Keratinocyte (primary cell): ENCODE results near the gene CREB3L2. TPM values are rescaled to one million over a fixed set of nuclear protein-coding genes. Genes with fewer than 3 reads are reported as not detected.

Experiments
- DNase-seq: peaks from one replicate; pipeline ENCODE4 v3.0.0-alpha.2; 2011; ENCODE audit warnings: low read depth, missing footprints, low spot score
- FAIRE-seq: peaks from 2 replicates; lab custom pipeline; 2011; peaks lifted over from hg19 to GRCh38; lab: Jason Lieb, UNC
- H2AFZ ChIP-seq: 2 replicates; pipeline ENCODE4 v1.6.0; 2012; ENCODE audit warnings: low read length, control low read depth, inconsistent platforms; ENCODE audit not compliant: control insufficient read depth
- H3K27ac ChIP-seq: 2 replicates; pipeline ENCODE4 v1.5.1; 2011; ENCODE audit warnings: low read length; ENCODE audit not compliant: control insufficient read depth, insufficient read depth
- H3K27me3 ChIP-seq: 3 replicates; pipeline ENCODE4 v1.6.0; 2011; ENCODE audit warnings: low read length; ENCODE audit not compliant: control insufficient read depth, insufficient read depth; ENCODE audit errors: extremely low read depth
- H3K36me3 ChIP-seq, 2 experiments: 2 replicates in 1 of 2; 3 replicates in 1 of 2; pipeline ENCODE4 v1.5.1; 2011; ENCODE audit warnings: low read length in 2 of 2, mild to moderate bottlenecking in 1 of 2; ENCODE audit not compliant: control insufficient read depth in 2 of 2, insufficient read depth in 2 of 2; ENCODE audit errors: extremely low read depth in 1 of 2
- H3K4me1 ChIP-seq: 3 replicates; pipeline ENCODE4 v1.5.1; 2011; ENCODE audit warnings: low read length; ENCODE audit not compliant: control insufficient read depth, insufficient read depth; ENCODE audit errors: extremely low read depth
- H3K4me2 ChIP-seq: 3 replicates; pipeline ENCODE4 v1.6.0; 2011; ENCODE audit warnings: low read depth, low read length; ENCODE audit not compliant: control insufficient read depth, insufficient read depth; ENCODE audit errors: extremely low read depth
- H3K4me3 ChIP-seq, 3 experiments: fragments of 200-600 bp in 1 of 3; sonication (generic) in 1 of 3; 2 replicates in 2 of 3; 3 replicates in 1 of 3; pipeline ENCODE4 v1.5.1; 2011 to 2016; ENCODE audit warnings: low read length in 3 of 3, mild to moderate bottlenecking in 3 of 3, control low read depth in 2 of 3, inconsistent platforms in 1 of 3, low read depth in 1 of 3, mixed read lengths in 1 of 3, mixed run types in 1 of 3, moderate library complexity in 1 of 3; ENCODE audit not compliant: control insufficient read depth in 2 of 3, insufficient read depth in 2 of 3; ENCODE audit errors: extremely low read depth in 1 of 3
- H3K79me2 ChIP-seq: 2 replicates; pipeline ENCODE4 v1.6.0; 2012; ENCODE audit warnings: low read length; ENCODE audit not compliant: control insufficient read depth, insufficient read depth
- H3K9ac ChIP-seq: 3 replicates; pipeline ENCODE4 v1.6.0; 2011; ENCODE audit warnings: low read length; ENCODE audit not compliant: control insufficient read depth, insufficient read depth; ENCODE audit errors: extremely low read depth
- H3K9me1 ChIP-seq: 3 replicates; pipeline ENCODE4 v1.6.0; 2011; ENCODE audit warnings: low read length; ENCODE audit not compliant: control insufficient read depth, insufficient read depth; ENCODE audit errors: extremely low read depth
- H3K9me3 ChIP-seq: 2 replicates; pipeline ENCODE4 v1.5.1; 2012; ENCODE audit warnings: low read depth, low read length; ENCODE audit not compliant: control insufficient read depth
- H4K20me1 ChIP-seq: 3 replicates; pipeline ENCODE4 v1.6.0; 2011; ENCODE audit warnings: low read length; ENCODE audit not compliant: control insufficient read depth, insufficient read depth; ENCODE audit errors: extremely low read depth
- EZH2 ChIP-seq: IDR thresholded peaks from one replicate; pipeline ENCODE4 v1.6.1; 2012; ENCODE audit warnings: inconsistent platforms, mild to moderate bottlenecking, low read length, moderate library complexity
- dilution Hi-C: fragments of 300-500 bp; cut with MboI; formaldehyde crosslinking; loops from one replicate; pipeline ENCODE4 v1.7.0; 2020; ENCODE audit warnings: low sequenced_read_pairs; ENCODE audit not compliant: extremely low pct_ligation_motif_present
- polyA plus RNA-seq, 5 experiments: library from polyadenylated mRNA; depleted of rRNA in 3 of 5; stranded (reverse) in 3 of 5; stranded (forward) in 1 of 5; unstranded in 1 of 5; fragments of >200 nt; gene quantifications; 1 replicate in 1 of 5; 2 replicates in 3 of 5; 3 replicates in 1 of 5; pipeline versions ENCODE4 v1.2.1 to v1.2.3, GENCODE V29; 2011 to 2012; ENCODE audit warnings: missing spikeins in 2 of 5, low read depth in 1 of 5, low replicate concordance in 1 of 5
- TF ChIP-seq, protein P1 (sequence below), 3 experiments: IDR thresholded peaks in 1 of 3; conservative IDR thresholded peaks in 1 of 3; optimal IDR thresholded peaks in 1 of 3; 2 replicates in 2 of 3; 3 replicates in 1 of 3; pipeline versions ENCODE3 to v1.5.1; 2011; ENCODE audit warnings: low read length in 3 of 3, mild to moderate bottlenecking in 3 of 3, moderate library complexity in 2 of 3, control low read depth in 1 of 3, inconsistent platforms in 1 of 3; ENCODE audit not compliant: insufficient read depth in 2 of 3; ENCODE audit errors: extremely low read depth in 1 of 3

The CREB3L2 gene
- polyA plus RNA-seq, 1 donor (not counting 4 experiments of a cell fraction or from before 2014, with no cell fraction given): 12.8 TPM

DNA sequence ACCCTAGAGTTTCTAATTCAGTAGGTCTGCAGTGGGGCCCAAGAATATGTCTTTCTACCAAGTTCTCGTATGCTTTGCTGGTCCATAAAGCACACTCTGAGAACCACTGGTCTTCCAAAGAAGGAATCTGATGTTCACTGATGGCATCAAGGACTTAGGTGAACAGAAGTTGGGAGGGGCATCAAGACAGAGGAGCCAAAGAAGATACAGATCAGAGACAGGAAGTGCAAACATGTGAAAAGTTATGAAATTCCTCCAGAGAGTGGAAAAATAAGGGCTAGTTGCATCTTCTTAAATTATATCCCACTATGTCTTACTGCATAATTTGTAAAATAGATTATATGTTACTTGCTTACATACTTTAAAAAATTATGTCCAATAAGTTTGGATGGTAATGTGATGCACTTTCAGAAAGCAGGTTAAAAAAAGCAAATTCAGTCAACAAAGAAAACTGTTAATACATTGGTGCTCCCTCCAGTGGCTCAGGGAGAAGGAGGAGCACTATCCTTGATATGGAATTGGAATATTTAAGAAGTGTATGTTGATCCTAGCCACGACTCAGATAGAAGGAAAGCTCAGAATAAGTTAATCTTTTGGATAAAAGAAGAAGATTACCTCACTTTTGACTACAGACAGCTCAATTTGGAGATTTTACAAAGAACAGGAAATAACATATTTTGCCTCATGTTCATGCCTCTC, 35.8 kb downstream of the CREB3L2 start:
- Histone ChIP-seq H4K20me1 (no peaks in the 10 kb centered on the region), H3K4me2 (no peak overlapping the region), H3K9me1 (no peaks in the 10 kb centered on the region), H3K36me3 (no peaks in the 10 kb centered on the region), H3K27me3 (no peaks in the 10 kb centered on the region), H3K4me1 (peaks cover 10% of the 10 kb centered on the region), H3K9me3 (no peaks in the 10 kb centered on the region), H2AFZ (no peak overlapping the region), H3K27ac (no peak overlapping the region), H3K4me3 (no peak overlapping the region), H3K9ac (no peak overlapping the region), H3K79me2 (peaks cover 42% of the 10 kb centered on the region)
- no peak for DNase-seq
- dilution Hi-C loops: no loop called here
- TF ChIP-seq EZH2: no peak
- TF ChIP-seq, protein P1, sequence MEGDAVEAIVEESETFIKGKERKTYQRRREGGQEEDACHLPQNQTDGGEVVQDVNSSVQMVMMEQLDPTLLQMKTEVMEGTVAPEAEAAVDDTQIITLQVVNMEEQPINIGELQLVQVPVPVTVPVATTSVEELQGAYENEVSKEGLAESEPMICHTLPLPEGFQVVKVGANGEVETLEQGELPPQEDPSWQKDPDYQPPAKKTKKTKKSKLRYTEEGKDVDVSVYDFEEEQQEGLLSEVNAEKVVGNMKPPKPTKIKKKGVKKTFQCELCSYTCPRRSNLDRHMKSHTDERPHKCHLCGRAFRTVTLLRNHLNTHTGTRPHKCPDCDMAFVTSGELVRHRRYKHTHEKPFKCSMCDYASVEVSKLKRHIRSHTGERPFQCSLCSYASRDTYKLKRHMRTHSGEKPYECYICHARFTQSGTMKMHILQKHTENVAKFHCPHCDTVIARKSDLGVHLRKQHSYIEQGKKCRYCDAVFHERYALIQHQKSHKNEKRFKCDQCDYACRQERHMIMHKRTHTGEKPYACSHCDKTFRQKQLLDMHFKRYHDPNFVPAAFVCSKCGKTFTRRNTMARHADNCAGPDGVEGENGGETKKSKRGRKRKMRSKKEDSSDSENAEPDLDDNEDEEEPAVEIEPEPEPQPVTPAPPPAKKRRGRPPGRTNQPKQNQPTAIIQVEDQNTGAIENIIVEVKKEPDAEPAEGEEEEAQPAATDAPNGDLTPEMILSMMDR (optimal IDR thresholded peaks at IDR 0.05 in 1 of 3, IDR thresholded peaks at IDR 0.05 in 1 of 3, conservative IDR thresholded peaks at IDR 0.05 in 1 of 3; ENCODE audit: extremely low read depth in 1 of 3, insufficient read depth in 2 of 3, low read length in 3 of 3): no peak
- no peak for FAIRE-seq

DNA sequence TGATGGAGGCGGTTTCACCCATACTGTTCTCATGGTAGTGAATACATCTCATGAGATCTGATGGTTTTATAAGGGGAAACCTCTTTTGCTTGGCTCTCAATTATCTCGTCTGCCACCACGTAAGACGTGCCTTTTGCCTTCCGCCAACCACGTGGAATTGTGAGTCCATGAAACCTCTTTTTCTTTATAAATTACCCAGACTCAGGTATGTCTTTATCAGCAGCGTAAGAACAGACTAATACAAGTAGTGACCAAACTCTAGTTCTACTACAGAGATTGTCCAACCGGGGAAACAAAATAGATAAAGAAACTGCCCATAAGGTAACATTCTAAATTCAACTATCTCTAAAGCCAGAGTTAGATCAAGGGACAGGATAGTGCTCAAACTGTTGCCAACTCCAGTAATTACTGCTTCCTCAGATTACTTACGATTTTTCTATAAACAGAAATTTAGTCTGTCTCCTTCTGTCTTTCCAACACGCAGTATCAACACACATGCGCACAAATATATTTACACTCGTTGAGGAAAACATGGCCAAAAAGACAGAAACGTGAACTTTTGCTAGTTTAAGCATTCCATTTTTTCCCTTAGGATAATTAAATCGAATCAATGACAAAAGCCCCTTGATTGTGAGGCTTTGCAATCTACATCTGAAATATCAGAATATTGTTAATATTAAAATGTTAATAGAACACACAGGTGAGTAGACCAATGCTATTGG, 36.9 kb downstream of the CREB3L2 start:
- no peak overlapping the region for H3K4me2 ChIP-seq
- H3K36me3 ChIP-seq: no peaks in the 10 kb centered on the region
- no peak overlapping the region for H2AFZ ChIP-seq
- TF ChIP-seq, protein P1 (optimal IDR thresholded peaks at IDR 0.05 in 1 of 3, IDR thresholded peaks at IDR 0.05 in 1 of 3, conservative IDR thresholded peaks at IDR 0.05 in 1 of 3; ENCODE audit: extremely low read depth in 1 of 3, insufficient read depth in 2 of 3, low read length in 3 of 3): no peak
- TF ChIP-seq EZH2: no peak
- H3K4me3 ChIP-seq: no peak overlapping the region
- DNase-seq: no peak
- no peaks in the 10 kb centered on the region for H3K27me3 ChIP-seq
- no peak for FAIRE-seq
- dilution Hi-C loops: no loop called here
- no peaks in the 10 kb centered on the region for H3K9me1 ChIP-seq
- peaks cover 39% of the 10 kb centered on the region for H3K79me2 ChIP-seq
- H3K9ac ChIP-seq: no peak overlapping the region
- H3K9me3 ChIP-seq: no peaks in the 10 kb centered on the region
- H4K20me1 ChIP-seq: no peaks in the 10 kb centered on the region
- no peak overlapping the region for H3K27ac ChIP-seq
- H3K4me1 ChIP-seq: peaks cover 10% of the 10 kb centered on the region
